ENCODE measurements around the gene STRAP. TPM values are rescaled to one million over a fixed set of nuclear protein-coding genes. Genes with fewer than 3 reads are reported as not detected.

Gene STRAP
- total and polyA plus RNA-seq, 2 of the 4 experiments (the other 2 are of a cell fraction): 82.1 to 98.1 TPM

Other genes starting within 250 kb of the STRAP start
- 102 and 104 TPM in 2 replicates for gene EPS8, start 93.0 kb upstream of the STRAP start, total RNA-seq (2012; rRNA removed)
- 45.0 and 45.1 TPM in 2 replicates for gene EPS8, start 93.0 kb upstream of the STRAP start, polyA plus RNA-seq (2012; rRNA removed)
- 58.6 and 59.7 TPM in 2 replicates for gene DERA, start 28.9 kb downstream of the STRAP start, total RNA-seq (2012; rRNA removed)
- 22.9 and 28.1 TPM in 2 replicates for gene DERA, start 28.9 kb downstream of the STRAP start, polyA plus RNA-seq (2012; rRNA removed)

All from IMR-90 (cell line).